Psoas muscle (tissue), 8 donors: ENCODE results near the gene STX16. TPM values are rescaled to one million over a fixed set of nuclear protein-coding genes. Genes with fewer than 3 reads are reported as not detected.

Experiments
- ATAC-seq, 4 donors: fragments of 200-7000 bp; cut with Tn5 transposase; one replicate each; pipeline ENCODE4 v1.9.1; 2020; ENCODE audit warnings: moderate library complexity in 3 of 4, mild to moderate bottlenecking in 2 of 4
- DNase-seq, 2 donors: peaks; one replicate each; pipeline ENCODE4 v3.0.0-alpha.2; 2020
- H3K27ac ChIP-seq: fragments of 200-600 bp; one replicate; pipeline ENCODE4 v1.8.0; 2022
- H3K27me3 ChIP-seq, 3 donors: fragments of 200-600 bp in 1 of 3; one replicate each; pipeline versions ENCODE4 v1.6.1 to v1.8.0; 2013 to 2022; ENCODE audit warnings: low read length in 2 of 3, mild to moderate bottlenecking in 2 of 3, moderate library complexity in 1 of 3; ENCODE audit not compliant: insufficient read depth in 3 of 3
- H3K36me3 ChIP-seq, 2 donors: fragments of 200-600 bp in 1 of 2; one replicate each; pipeline versions ENCODE4 v1.6.1 to v1.8.0; 2013 to 2022; ENCODE audit warnings: low read depth in 1 of 2, mild to moderate bottlenecking in 1 of 2, moderate library complexity in 1 of 2; ENCODE audit not compliant: insufficient read depth in 1 of 2
- H3K4me1 ChIP-seq: fragments of 200-600 bp; one replicate; pipeline ENCODE4 v1.8.0; 2022
- H3K4me3 ChIP-seq: fragments of 200-600 bp; one replicate; pipeline ENCODE4 v1.8.0; 2022; ENCODE audit warnings: mild to moderate bottlenecking
- H3K9me3 ChIP-seq: fragments of 200-600 bp; one replicate; pipeline ENCODE4 v1.8.0; 2022
- WGBS, 3 donors: extraction: QIAGEN DNeasy Blood & Tissue Kit; methylation state at CpG; one replicate each; pipeline versions ENCODE4 v1.1.6 to v1.1.7; 2013; 5-methylcytosine and 5-hydroxymethylcytosine counted together
- intact Hi-C, 2 donors: fragments of 100-400 bp; cut with DNase I; formaldehyde crosslinking; loops; one replicate each; pipeline versions ENCODE4 v1.11.0 to v1.14.2; 2022
- polyA plus RNA-seq, 3 donors: library from polyadenylated mRNA; stranded (reverse); fragments of 200-250 nt; gene quantifications; one replicate each; pipeline ENCODE4 v1.2.3, GENCODE V29; 2013
- total RNA-seq, 4 donors: library from RNA; stranded (reverse); fragmentation: NEBNext Ultra II Directional in 2 of 4; extraction: Animal tissue kit (Norgen Biotek cat#: 25700) in 2 of 4; gene quantifications; one replicate each; pipeline versions ENCODE4 v1.2.1 to v1.2.4, GENCODE V29; 2021 to 2023
- TF ChIP-seq, protein P1 (sequence below): fragments of 200-600 bp; IDR thresholded peaks from one replicate; pipeline ENCODE4 v1.8.0; 2022; ENCODE audit warnings: antibody characterized with exemption
- donor health status: healthy with polysubstance abuse.
- donor health status: DM: no; HTN: no; CAD: no; lungs with moderate emphysema.
- donor health status: Bipolar disorder and iron deficiency.
- donor health status: healthy.
- donor health status: DM: yes; HTN: yes; CAD: no.
- donor health status: DM: no; HTN: no; CAD: no.
- donor health status: DM: no; HTN: no; CAD: no.
- donor health status: DM: yes; HTN: yes; CAD: no.

The STX16 gene
- total and polyA plus RNA-seq, 7 donors: 17.5 to 58.1 (median 20.0) TPM

DNA sequence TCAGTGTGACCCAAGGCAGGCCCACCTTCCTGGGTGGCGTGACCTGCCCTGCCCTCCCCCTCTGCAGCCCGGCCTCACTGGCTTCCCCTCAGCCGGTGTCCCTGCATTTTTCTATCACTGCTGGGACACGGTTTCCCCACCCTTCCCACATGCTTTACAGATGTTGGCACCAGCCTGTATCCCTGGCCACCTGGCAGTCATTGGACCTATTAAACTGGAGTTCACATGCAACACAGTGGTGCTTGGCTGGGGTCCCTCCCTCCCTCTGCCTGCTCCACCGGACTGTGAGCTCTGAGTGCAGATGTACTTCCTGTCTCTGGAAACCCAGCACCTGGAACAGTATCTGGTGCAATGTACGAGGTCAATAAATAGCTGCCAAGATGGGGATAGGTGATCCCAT lies 25.5 kb upstream of the STX16 start:
- H3K9me3 ChIP-seq: no peaks in the 10 kb centered on the region
- H3K4me1 ChIP-seq: no peaks in the 10 kb centered on the region
- no peak for DNase-seq
- TF ChIP-seq, protein P1, sequence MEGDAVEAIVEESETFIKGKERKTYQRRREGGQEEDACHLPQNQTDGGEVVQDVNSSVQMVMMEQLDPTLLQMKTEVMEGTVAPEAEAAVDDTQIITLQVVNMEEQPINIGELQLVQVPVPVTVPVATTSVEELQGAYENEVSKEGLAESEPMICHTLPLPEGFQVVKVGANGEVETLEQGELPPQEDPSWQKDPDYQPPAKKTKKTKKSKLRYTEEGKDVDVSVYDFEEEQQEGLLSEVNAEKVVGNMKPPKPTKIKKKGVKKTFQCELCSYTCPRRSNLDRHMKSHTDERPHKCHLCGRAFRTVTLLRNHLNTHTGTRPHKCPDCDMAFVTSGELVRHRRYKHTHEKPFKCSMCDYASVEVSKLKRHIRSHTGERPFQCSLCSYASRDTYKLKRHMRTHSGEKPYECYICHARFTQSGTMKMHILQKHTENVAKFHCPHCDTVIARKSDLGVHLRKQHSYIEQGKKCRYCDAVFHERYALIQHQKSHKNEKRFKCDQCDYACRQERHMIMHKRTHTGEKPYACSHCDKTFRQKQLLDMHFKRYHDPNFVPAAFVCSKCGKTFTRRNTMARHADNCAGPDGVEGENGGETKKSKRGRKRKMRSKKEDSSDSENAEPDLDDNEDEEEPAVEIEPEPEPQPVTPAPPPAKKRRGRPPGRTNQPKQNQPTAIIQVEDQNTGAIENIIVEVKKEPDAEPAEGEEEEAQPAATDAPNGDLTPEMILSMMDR: no peak
- WGBS, 3 donors: 57 to 71% (median 58%) methylated on average over 6 of the region's 6 CpGs
- ATAC-seq: no peak
- peaks cover 0 to 21% (median 0%) of the 10 kb centered on the region in 3 donors for H3K27me3 ChIP-seq
- no peak overlapping the region for H3K4me3 ChIP-seq
- intact Hi-C loops: no loop called here
- no peaks in the 10 kb centered on the region for H3K36me3 ChIP-seq
- H3K27ac ChIP-seq: no peak overlapping the region

DNA sequence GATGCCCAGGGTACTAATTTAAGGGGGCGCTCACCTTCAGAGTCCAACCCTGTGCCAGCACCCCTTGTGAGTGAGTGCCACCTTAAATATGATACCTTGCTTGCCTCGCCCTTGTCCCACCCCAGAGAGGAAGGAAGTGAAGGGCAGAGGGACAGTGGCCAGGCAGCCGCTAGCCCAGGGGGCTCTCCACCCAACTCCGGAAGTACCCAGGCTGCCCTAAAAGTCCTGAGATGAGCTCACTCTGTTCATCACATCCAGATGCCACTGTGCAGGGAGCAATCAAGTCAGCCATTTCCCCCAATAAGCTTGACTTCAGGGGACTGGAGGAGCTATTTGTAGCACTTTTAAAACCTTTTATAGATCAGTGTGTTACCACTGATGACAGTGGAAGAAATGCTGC lies 25.0 kb upstream of the STX16 start:
- intact Hi-C loops: no loop called here
- Histone ChIP-seq H3K36me3 (no peaks in the 10 kb centered on the region), H3K27me3 (peaks cover 0 to 18% (median 0%) of the 10 kb centered on the region in 3 donors), H3K27ac (no peak overlapping the region), H3K4me3 (no peak overlapping the region), H3K9me3 (no peaks in the 10 kb centered on the region), H3K4me1 (no peaks in the 10 kb centered on the region)
- no peak for DNase-seq
- no peak for ATAC-seq
- WGBS, 3 donors: 70 to 76% (median 70%) methylated on average over 4 of the region's 4 CpGs
- TF ChIP-seq, protein P1: no peak

DNA sequence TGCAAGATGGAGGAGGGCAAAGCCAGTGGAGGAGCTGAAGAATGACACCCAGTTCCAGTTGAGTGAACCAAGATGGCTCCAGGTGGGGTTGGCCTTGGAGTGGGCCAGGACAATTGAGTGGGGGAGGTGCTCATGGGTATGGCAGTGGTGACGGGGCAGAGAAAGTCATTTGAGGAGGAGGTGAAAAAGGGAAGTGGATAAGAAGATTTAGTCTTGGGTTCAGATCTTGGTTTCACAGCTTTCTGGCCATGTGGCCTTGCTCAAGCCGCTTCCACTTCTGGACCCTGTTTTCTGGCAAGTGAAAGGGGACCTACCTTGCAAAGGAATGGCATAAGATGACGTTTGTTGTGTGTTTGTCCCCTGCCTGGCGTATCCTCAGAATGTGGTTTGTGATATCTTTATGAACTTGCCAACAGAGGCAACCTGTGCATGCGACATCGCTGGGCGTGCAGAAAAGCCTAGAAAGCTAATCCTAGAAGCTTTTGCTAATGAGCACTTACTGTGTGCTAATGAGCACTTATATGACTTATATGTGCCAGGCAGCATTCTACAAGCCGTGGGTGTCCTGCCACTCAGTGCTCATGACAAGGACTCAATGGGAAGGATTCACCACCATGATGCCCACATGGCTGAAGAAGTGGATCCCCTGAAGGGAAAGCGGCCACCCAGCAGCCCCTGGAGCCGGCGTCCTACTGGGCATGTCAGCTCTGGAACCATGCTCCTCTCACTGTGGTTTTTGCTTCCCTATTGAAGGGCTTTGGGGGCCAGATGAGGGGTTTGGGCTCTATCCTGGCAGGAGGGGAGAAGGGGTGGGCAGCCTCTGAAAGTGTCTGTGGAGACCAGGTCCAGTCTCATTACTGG lies 23.6 kb upstream of the STX16 start:
- DNase-seq (no peak), ATAC-seq (no peak)
- Histone ChIP-seq H3K27ac (no peak overlapping the region), H3K4me1 (no peaks in the 10 kb centered on the region), H3K9me3 (no peaks in the 10 kb centered on the region), H3K36me3 (no peaks in the 10 kb centered on the region), H3K4me3 (no peak overlapping the region), H3K27me3 (peaks cover 0 to 8% (median 0%) of the 10 kb centered on the region in 3 donors)
- intact Hi-C loops: no loop called here
- TF ChIP-seq, protein P1: no peak
- WGBS, 3 donors: 97% methylated on average over 11 of the region's 11 CpGs

DNA sequence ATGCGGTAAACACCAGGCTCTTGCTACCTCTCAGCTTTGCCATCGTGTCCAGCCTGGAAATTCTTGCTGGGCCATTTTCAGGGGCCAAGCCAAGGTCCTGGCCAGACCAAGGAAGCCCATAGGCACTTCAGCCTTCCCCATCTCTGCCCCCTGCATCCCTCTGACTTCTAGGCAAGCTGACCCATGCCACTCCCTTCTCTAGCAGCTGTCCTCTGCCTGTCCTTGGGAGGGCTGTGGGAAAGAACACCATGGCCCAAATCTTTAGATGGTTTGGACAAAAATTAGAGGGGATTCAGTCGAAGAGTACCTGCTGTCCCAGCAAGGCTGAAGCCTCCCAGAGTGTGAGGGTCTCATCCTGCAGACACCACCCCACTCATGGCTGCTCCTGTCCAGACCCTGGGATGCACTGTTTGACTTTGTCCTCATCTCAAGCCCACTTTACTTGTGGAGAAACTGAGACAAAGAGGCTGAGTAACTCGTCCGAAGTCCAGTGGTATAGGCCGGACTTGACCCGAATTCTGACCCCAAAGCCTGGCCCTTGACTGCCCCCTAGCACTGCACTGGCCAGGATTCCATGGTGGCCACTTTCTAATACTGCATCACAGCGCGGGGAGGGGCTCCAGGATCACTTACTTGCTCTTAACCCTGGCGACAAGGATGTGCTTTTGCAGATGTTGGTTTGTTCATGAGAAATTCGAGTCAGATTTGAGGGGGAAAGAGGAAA lies 22.4 kb upstream of the STX16 start:
- Histone ChIP-seq H3K9me3 (no peaks in the 10 kb centered on the region), H3K4me3 (no peak overlapping the region), H3K4me1 (no peaks in the 10 kb centered on the region), H3K27ac (no peak overlapping the region), H3K27me3 (no peaks in the 10 kb centered on the region), H3K36me3 (no peaks in the 10 kb centered on the region)
- TF ChIP-seq, protein P1: no peak
- DNase-seq (no peak), ATAC-seq (no peak)
- 53 to 65% (median 65%) methylated on average over 11 of the region's 11 CpGs for WGBS, 3 donors
- intact Hi-C loops: no loop called here
